HPDE6-E6E7 (cell line): ENCODE data around the gene SORCS3.

Source experiments
- DNase-seq: peaks from one replicate; pipeline ENCODE4 v3.0.0; 2011; ENCODE audit warnings: missing footprints; ENCODE audit errors: extremely low spot score

Gene SORCS3

GRCh38 chr10:105096316-105096715, 455.2 kb downstream of the SORCS3 start:
- no peak for DNase-seq

- DNase-seq = no peak
Measured at GRCh38 chr10:105102977-105103376, 461.9 kb downstream of the SORCS3 start.

- DNase-seq = no peak
Measured at GRCh38 chr10:105104297-105104696, 463.2 kb downstream of the SORCS3 start.

GRCh38 chr10:105109164-105109563, 468.1 kb downstream of the SORCS3 start:
- no peak for DNase-seq

GRCh38 chr10:105112862-105113261, 471.8 kb downstream of the SORCS3 start:
- DNase-seq = no peak

- DNase-seq = no peak
Measured at GRCh38 chr10:105113666-105114065, 472.6 kb downstream of the SORCS3 start.

- DNase-seq = no peak
Measured at GRCh38 chr10:105121743-105122142, 480.7 kb downstream of the SORCS3 start.

GRCh38 chr10:105128111-105128510, 487.0 kb downstream of the SORCS3 start:
- no peak for DNase-seq

GRCh38 chr10:105138358-105138757, 497.3 kb downstream of the SORCS3 start:
- DNase-seq = no peak

GRCh38 chr10:105139363-105139896, 498.3 kb downstream of the SORCS3 start:
- no peak for DNase-seq

- no peak for DNase-seq
Measured at GRCh38 chr10:105140600-105140999, 499.5 kb downstream of the SORCS3 start.

- no peak for DNase-seq
Measured at GRCh38 chr10:105145711-105146110, 504.6 kb downstream of the SORCS3 start.

GRCh38 chr10:105146436-105146835, 505.3 kb downstream of the SORCS3 start:
- DNase-seq = no peak

- no peak for DNase-seq
Measured at GRCh38 chr10:105148456-105148855, 507.4 kb downstream of the SORCS3 start.

GRCh38 chr10:105148921-105149320, 507.8 kb downstream of the SORCS3 start:
- no peak for DNase-seq

GRCh38 chr10:105149371-105149891, 508.3 kb downstream of the SORCS3 start:
- no peak for DNase-seq

GRCh38 chr10:105150259-105150880, 509.3 kb downstream of the SORCS3 start:
- DNase-seq = no peak

GRCh38 chr10:105154736-105155135, 513.6 kb downstream of the SORCS3 start:
- DNase-seq = no peak

GRCh38 chr10:105159268-105159667, 518.2 kb downstream of the SORCS3 start:
- DNase-seq = no peak

- DNase-seq = no peak
Measured at GRCh38 chr10:105161149-105161548, 520.1 kb downstream of the SORCS3 start.

GRCh38 chr10:105161767-105162166, 520.7 kb downstream of the SORCS3 start:
- DNase-seq = no peak

- no peak for DNase-seq
Measured at GRCh38 chr10:105170521-105170920, 529.4 kb downstream of the SORCS3 start.

GRCh38 chr10:105171945-105172344, 530.9 kb downstream of the SORCS3 start:
- no peak for DNase-seq

GRCh38 chr10:105181626-105182025, 540.5 kb downstream of the SORCS3 start:
- DNase-seq = no peak
